Upper lobe of left lung (tissue), 6 donors: ENCODE results near the gene BECN2. TPM values are rescaled to one million over a fixed set of nuclear protein-coding genes. Genes with fewer than 3 reads are reported as not detected.
A peak's percentile ranks its signal among the peaks of the same experiment; 100 is the strongest.

Experiments
- ATAC-seq, 2 donors: fragments of 200-7000 bp; cut with Tn5 transposase; one replicate each; pipeline ENCODE4 v1.9.1; 2022; ENCODE audit warnings: mild to moderate bottlenecking in 2 of 2, moderate library complexity in 2 of 2; ENCODE audit not compliant: low FRiP score in 2 of 2
- DNase-seq, 2 donors: peaks; one replicate each; pipeline ENCODE4 v3.0.0-alpha.2; 2019 to 2020
- H3K27ac ChIP-seq, 4 donors: fragments of 200-600 bp; sonication (generic); one replicate each; pipeline ENCODE4 v1.5.1; 2016 to 2019
- H3K27me3 ChIP-seq, 4 donors: fragments of 200-600 bp; sonication (generic); one replicate each; pipeline ENCODE4 v1.5.1; 2017 to 2019
- H3K36me3 ChIP-seq, 4 donors: fragments of 200-600 bp; sonication (generic); one replicate each; pipeline ENCODE4 v1.5.1; 2016 to 2019
- H3K4me1 ChIP-seq, 4 donors: fragments of 200-600 bp; sonication (generic); one replicate each; pipeline ENCODE4 v1.5.1; 2018 to 2019
- H3K4me3 ChIP-seq, 4 donors: fragments of 200-600 bp; sonication (generic); one replicate each; pipeline ENCODE4 v1.5.1; 2017 to 2019; ENCODE audit warnings: mild to moderate bottlenecking in 2 of 4, moderate library complexity in 1 of 4
- H3K9me3 ChIP-seq, 4 donors: fragments of 200-600 bp; sonication (generic); one replicate each; pipeline ENCODE4 v1.5.1; 2018 to 2019
- CTCF ChIP-seq, 6 experiments: fragments of 450-650 bp in 4 of 6; fragments of 200-600 bp in 2 of 6; sonication (generic) in 2 of 6; IDR thresholded peaks; one replicate each; pipeline ENCODE4 v1.5.1; 2016 to 2019; ENCODE audit warnings: antibody characterized with exemption in 6 of 6
- EP300 ChIP-seq, 4 donors: sonication (generic); formaldehyde crosslinking; IDR thresholded peaks; one replicate each; pipeline ENCODE4 v1.5.1; 2017; ENCODE audit warnings: antibody characterized with exemption in 4 of 4, control low read depth in 2 of 4
- POLR2A ChIP-seq, 4 donors: fragments of 450-650 bp; IDR thresholded peaks; one replicate each; pipeline ENCODE4 v1.5.1; 2016 to 2017; ENCODE audit warnings: antibody characterized with exemption in 4 of 4, mild to moderate bottlenecking in 2 of 4
- POLR2AphosphoS5 ChIP-seq, 2 donors: sonication (generic); formaldehyde crosslinking; IDR thresholded peaks; one replicate each; pipeline ENCODE4 v1.5.1; 2017; ENCODE audit warnings: antibody characterized with exemption in 2 of 2
- WGBS, 2 donors: methylation state at CpG; one replicate each; pipeline ENCODE4 v1.1.5; 2017 to 2018; 5-methylcytosine and 5-hydroxymethylcytosine counted together
- total RNA-seq, 6 donors: library from RNA; depleted of rRNA in 4 of 6; stranded (reverse); fragments of >200 nt in 4 of 6; gene quantifications; one replicate each; pipeline versions ENCODE4 v1.1.0 to v1.2.1, GENCODE V29; 2016 to 2021
- donor health status: DM: no; HTN: no; CAD: no; lungs with moderate emphysema.
- donor health status: DM: no; HTN: yes; CAD: no; lungs with severe emphysema.

The BECN2 gene
- total RNA-seq, 6 donors from 2014 or later = not detected

GRCh38 chr1:241997401-241997998 lies 39.9 kb downstream of the BECN2 start:
- TF ChIP-seq POLR2AphosphoS5 (IDR thresholded peaks at IDR 0.05) (no peak), POLR2A (IDR thresholded peaks at IDR 0.05) (no peak), CTCF (IDR thresholded peaks at IDR 0.05) (no peak), EP300 (IDR thresholded peaks at IDR 0.05) (no peak)
- Histone ChIP-seq H3K27ac (no peak overlapping the region), H3K4me1 (peaks cover 0 to 9% (median 7%) of the 10 kb centered on the region in 4 donors), H3K27me3 (no peaks in the 10 kb centered on the region), H3K4me3 (no peak overlapping the region), H3K9me3 (no peaks in the 10 kb centered on the region), H3K36me3 (no peaks in the 10 kb centered on the region)
- DNase-seq (no peak), ATAC-seq (no peak)
- WGBS, 2 donors = 81 to 83% methylated on average over 12 of the region's 12 CpGs

- peak overlapping the region in 3 of 4 donors; percentile 34 to 49 (median 48) for H3K27ac ChIP-seq
- TF ChIP-seq EP300 (IDR thresholded peaks at IDR 0.05) (no peak), POLR2AphosphoS5 (IDR thresholded peaks at IDR 0.05) (peak; percentile 34 to 43), CTCF (IDR thresholded peaks at IDR 0.05) (peak; percentile 27 to 75 (median 56)), POLR2A (IDR thresholded peaks at IDR 0.05) (no peak)
- 8 to 12% methylated on average over 16 to 20 of the region's 20 CpGs for WGBS, 2 donors
- H3K36me3 ChIP-seq = no peaks in the 10 kb centered on the region
- H3K27me3 ChIP-seq = no peaks in the 10 kb centered on the region
- peaks cover 0 to 9% (median 7%) of the 10 kb centered on the region in 4 donors for H3K4me1 ChIP-seq
- DNase-seq (peak; percentile 67 to 71), ATAC-seq (peak; percentile 82 to 91)
- H3K4me3 ChIP-seq = peak overlapping the region in 3 of 4 donors; percentile 16 to 39 (median 29)
- H3K9me3 ChIP-seq = no peaks in the 10 kb centered on the region
Observed at GRCh38 chr1:241998412-241998921, 40.9 kb downstream of the BECN2 start.

- peak in 1 of 2 donors; percentile 15 for ATAC-seq
- DNase-seq = no peak
- TF ChIP-seq POLR2A (IDR thresholded peaks at IDR 0.05) (no peak), POLR2AphosphoS5 (IDR thresholded peaks at IDR 0.05) (no peak), CTCF (IDR thresholded peaks at IDR 0.05) (no peak), EP300 (IDR thresholded peaks at IDR 0.05) (no peak)
- H3K27me3 ChIP-seq = no peaks in the 10 kb centered on the region
- H3K27ac ChIP-seq = peak within 1 kb of the TSS; percentile 18 to 49 (median 41)
- WGBS, 2 donors = 36 to 38% methylated on average over 4 of the region's 4 CpGs
- H3K36me3 ChIP-seq = no peaks in the 10 kb centered on the region
- no peaks in the 10 kb centered on the region for H3K9me3 ChIP-seq
- peak within 1 kb of the TSS in 3 of 4 donors; percentile 16 to 39 (median 29) for H3K4me3 ChIP-seq
- H3K4me1 ChIP-seq = peaks cover 0 to 9% (median 7%) of the 10 kb centered on the region in 4 donors
Observed at GRCh38 chr1:241999026-241999425, 41.5 kb downstream of the BECN2 start, which contains the start of gene MAP1LC3C. TSS of gene MAP1LC3C (minus strand) at chr1:241999098. CDS start at chr1:241999008, 90 bp downstream.

- TF ChIP-seq CTCF (IDR thresholded peaks at IDR 0.05) (no peak), POLR2AphosphoS5 (IDR thresholded peaks at IDR 0.05) (no peak), EP300 (IDR thresholded peaks at IDR 0.05) (no peak), POLR2A (IDR thresholded peaks at IDR 0.05) (no peak)
- Histone ChIP-seq H3K4me3 (no peak overlapping the region), H3K27ac (no peak overlapping the region), H3K27me3 (no peaks in the 10 kb centered on the region), H3K4me1 (peaks cover 0 to 9% (median 7%) of the 10 kb centered on the region in 4 donors), H3K9me3 (no peaks in the 10 kb centered on the region), H3K36me3 (no peaks in the 10 kb centered on the region)
- no peak for DNase-seq
- ATAC-seq = no peak
- 88 to 92% methylated on average over 7 of the region's 7 CpGs for WGBS, 2 donors
Observed at GRCh38 chr1:242000434-242000833, 42.9 kb downstream of the BECN2 start.
